ENCODE results near the gene KLHL9. TPM values are rescaled to one million over a fixed set of nuclear protein-coding genes. Genes with fewer than 3 reads are reported as not detected.
A peak's percentile ranks its signal among the peaks of the same experiment; 100 is the strongest.

KLHL9 gene
- total RNA-seq, 1 experiment from 2014 or later, result 19.9 TPM

- in situ Hi-C loops (cut with HindIII; ENCODE audit: low pct_unique_long_range_greater_than_20kb, low sequenced_read_pairs), result no loop called here
- peak; percentile 61 for DNase-seq (ENCODE audit: low read depth, low spot score)
Measured at GRCh38 chr9:21326526-21327139, 8.6 kb downstream of the KLHL9 start.

- in situ Hi-C loops (cut with HindIII; ENCODE audit: low pct_unique_long_range_greater_than_20kb, low sequenced_read_pairs), result no loop called here
Measured at GRCh38 chr9:21324047-21324446, 11.2 kb downstream of the KLHL9 start.

GRCh38 chr9:21322911-21323461, 12.2 kb downstream of the KLHL9 start:
- in situ Hi-C loops (cut with HindIII; ENCODE audit: low pct_unique_long_range_greater_than_20kb, low sequenced_read_pairs), result no loop called here
- DNase-seq (ENCODE audit: low read depth, low spot score), result no peak

More at GRCh38 chr9:21324047-21324446, 11.2 kb downstream of the KLHL9 start:
- DNase-seq (ENCODE audit: low read depth, low spot score), result peak; percentile 42

- in situ Hi-C loops (cut with HindIII; ENCODE audit: low pct_unique_long_range_greater_than_20kb, low sequenced_read_pairs), result no loop called here
- DNase-seq (ENCODE audit: low read depth, low spot score), result no peak
Measured at GRCh38 chr9:21320465-21320864, 14.7 kb downstream of the KLHL9 start.

- DNase-seq (ENCODE audit: low read depth, low spot score), result peak; percentile 58
- in situ Hi-C loops (cut with HindIII; ENCODE audit: low pct_unique_long_range_greater_than_20kb, low sequenced_read_pairs), result no loop called here
Measured at GRCh38 chr9:21317956-21318923, 17.0 kb downstream of the KLHL9 start.

GRCh38 chr9:21316860-21317259, 18.3 kb downstream of the KLHL9 start:
- in situ Hi-C loops (cut with HindIII; ENCODE audit: low pct_unique_long_range_greater_than_20kb, low sequenced_read_pairs), result no loop called here
- DNase-seq (ENCODE audit: low read depth, low spot score), result peak; percentile 17

GRCh38 chr9:21316032-21316842, 19.0 kb downstream of the KLHL9 start:
- in situ Hi-C loops (cut with HindIII; ENCODE audit: low pct_unique_long_range_greater_than_20kb, low sequenced_read_pairs), result no loop called here
- DNase-seq (ENCODE audit: low read depth, low spot score), result no peak

- no peak for DNase-seq (ENCODE audit: low read depth, low spot score)
- in situ Hi-C loops (cut with HindIII; ENCODE audit: low pct_unique_long_range_greater_than_20kb, low sequenced_read_pairs), result no loop called here
Measured at GRCh38 chr9:21314152-21314551, 21.1 kb downstream of the KLHL9 start.

GRCh38 chr9:21311889-21312288, 23.3 kb downstream of the KLHL9 start:
- DNase-seq (ENCODE audit: low read depth, low spot score), result no peak
- in situ Hi-C loops (cut with HindIII; ENCODE audit: low pct_unique_long_range_greater_than_20kb, low sequenced_read_pairs), result no loop called here

- in situ Hi-C loops (cut with HindIII; ENCODE audit: low pct_unique_long_range_greater_than_20kb, low sequenced_read_pairs), result no loop called here
- DNase-seq (ENCODE audit: low read depth, low spot score), result no peak
Measured at GRCh38 chr9:21305213-21305612, 30.0 kb downstream of the KLHL9 start, which contains the start of gene IFNA5. TSS of gene IFNA5 (minus strand) at chr9:21305313. CDS start at chr9:21305256, 57 bp downstream.

- no peak for DNase-seq (ENCODE audit: low read depth, low spot score)
- in situ Hi-C loops (cut with HindIII; ENCODE audit: low pct_unique_long_range_greater_than_20kb, low sequenced_read_pairs), result no loop called here
Measured at GRCh38 chr9:21295992-21296391, 39.2 kb downstream of the KLHL9 start.

GRCh38 chr9:21294904-21295538, 40.2 kb downstream of the KLHL9 start:
- in situ Hi-C loops (cut with HindIII; ENCODE audit: low pct_unique_long_range_greater_than_20kb, low sequenced_read_pairs), result no loop called here
- no peak for DNase-seq (ENCODE audit: low read depth, low spot score)

GRCh38 chr9:21294364-21294774, 40.8 kb downstream of the KLHL9 start:
- in situ Hi-C loops (cut with HindIII; ENCODE audit: low pct_unique_long_range_greater_than_20kb, low sequenced_read_pairs), result no loop called here
- DNase-seq (ENCODE audit: low read depth, low spot score), result no peak

- no peak for DNase-seq (ENCODE audit: low read depth, low spot score)
- in situ Hi-C loops (cut with HindIII; ENCODE audit: low pct_unique_long_range_greater_than_20kb, low sequenced_read_pairs), result no loop called here
Measured at GRCh38 chr9:21289848-21290247, 45.4 kb downstream of the KLHL9 start.

GRCh38 chr9:21287280-21287679, 47.9 kb downstream of the KLHL9 start:
- in situ Hi-C loops (cut with HindIII; ENCODE audit: low pct_unique_long_range_greater_than_20kb, low sequenced_read_pairs), result no loop called here
- no peak for DNase-seq (ENCODE audit: low read depth, low spot score)

- in situ Hi-C loops (cut with HindIII; ENCODE audit: low pct_unique_long_range_greater_than_20kb, low sequenced_read_pairs), result no loop called here
- no peak for DNase-seq (ENCODE audit: low read depth, low spot score)
Measured at GRCh38 chr9:21286659-21287058, 48.5 kb downstream of the KLHL9 start.

GRCh38 chr9:21286099-21286498, 49.1 kb downstream of the KLHL9 start:
- in situ Hi-C loops (cut with HindIII; ENCODE audit: low pct_unique_long_range_greater_than_20kb, low sequenced_read_pairs), result no loop called here

More at GRCh38 chr9:21286099-21286498, 49.1 kb downstream of the KLHL9 start:
- no peak for DNase-seq (ENCODE audit: low read depth, low spot score)

All from SK-MEL-5 (cell line).